G401.6 (cell line): ENCODE data around the gene PCK1.
"Not testable (repeated sequence)": the region's sequence is repeated elsewhere in the genome, so short reads cannot be mapped to it uniquely, and the experiment has no call there.

Source experiments
- FAIRE-seq: peaks from 2 replicates; lab custom pipeline; 2012; peaks lifted over from hg19 to GRCh38; lab: Jason Lieb, UNC

Gene PCK1

GRCh38 chr20:57560554-57561355 is at the start of gene PCK1:
Gene PCK1, plus strand, starts transcription at chr20:57561110. Its CDS starts 302 bp downstream, at chr20:57561412.
- no peak for FAIRE-seq

DNA sequence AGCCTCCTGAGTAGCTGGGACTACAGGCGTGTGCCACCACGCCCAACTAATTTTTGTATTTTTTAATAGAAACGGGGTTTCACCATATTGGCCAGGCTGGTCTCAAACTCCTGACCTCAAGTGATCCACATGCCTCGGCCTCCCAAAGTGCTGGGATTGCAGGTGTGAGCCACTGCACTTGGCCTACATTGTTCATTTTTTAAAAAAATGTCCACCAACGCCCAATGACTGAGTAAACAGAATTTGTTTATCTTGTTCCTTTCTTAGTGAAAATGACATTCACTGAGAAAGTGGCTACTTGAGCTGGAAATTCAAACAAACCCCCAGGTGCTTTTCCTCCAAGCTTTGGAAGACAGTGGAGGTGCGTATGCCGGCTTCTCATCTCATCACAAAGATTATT is 49.2 kb upstream of the PCK1 start:
- FAIRE-seq = not testable (repeated sequence)

DNA sequence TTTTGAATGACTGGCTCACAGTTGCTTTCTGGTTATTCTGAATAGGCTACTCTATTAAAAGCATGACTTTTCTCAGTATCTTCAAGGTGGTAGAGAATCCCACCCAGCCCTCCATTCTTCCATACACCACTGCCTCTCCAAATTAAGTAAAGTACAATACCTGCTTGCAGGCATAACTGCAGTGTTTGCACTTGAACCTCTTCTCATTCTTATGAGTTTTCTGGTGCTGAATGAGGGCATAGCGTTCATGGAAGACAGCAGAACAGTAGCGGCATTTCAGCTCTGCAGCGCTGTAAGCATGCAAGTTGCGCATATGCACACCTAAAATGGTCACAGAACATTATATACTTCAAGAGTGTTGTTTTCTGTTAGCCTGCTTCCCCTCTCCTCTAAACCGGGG is 48.5 kb upstream of the PCK1 start:
- FAIRE-seq = no peak

DNA sequence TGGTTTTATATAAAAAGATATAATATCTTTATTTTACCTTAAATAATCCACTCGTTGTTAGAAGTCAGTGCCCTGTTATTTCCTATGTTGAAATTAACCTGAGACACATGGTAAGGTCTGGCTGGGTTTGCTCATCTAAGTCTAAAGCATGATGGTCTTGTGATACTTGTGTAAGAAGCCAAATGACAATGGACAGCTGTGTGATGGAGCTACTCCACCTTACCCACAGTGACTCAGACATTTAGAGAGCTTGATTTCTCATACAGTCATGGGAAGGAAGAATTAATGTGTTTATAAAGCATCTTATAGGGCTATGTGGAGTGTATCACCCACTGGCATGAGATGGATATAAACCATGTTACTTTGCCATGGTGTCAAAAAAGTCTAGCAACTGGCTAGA is 47.7 kb upstream of the PCK1 start:
- FAIRE-seq = no peak

GRCh38 chr20:57514273-57514751 is 46.6 kb upstream of the PCK1 start:
- no peak for FAIRE-seq

DNA sequence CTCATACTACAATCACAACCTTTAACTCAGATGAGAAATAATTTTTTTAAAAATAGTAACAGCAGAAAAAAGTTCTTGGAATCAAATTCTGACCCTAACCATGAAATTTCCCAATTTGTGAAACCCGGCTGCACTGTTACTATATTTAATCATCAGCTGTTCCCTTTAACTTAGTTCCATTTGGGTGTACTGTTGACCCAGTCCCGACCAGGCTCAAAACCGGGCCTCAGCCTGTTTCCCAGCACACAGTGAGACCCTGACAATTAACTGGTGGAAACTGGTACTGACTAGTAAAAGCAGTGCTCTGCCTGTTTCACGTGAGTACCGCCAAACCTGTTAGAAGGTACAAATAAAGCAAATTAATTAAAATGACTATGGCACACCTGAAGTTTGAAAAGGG is 43.0 kb upstream of the PCK1 start:
- FAIRE-seq = no peak

GRCh38 chr20:57522380-57523140 is 38.4 kb upstream of the PCK1 start:
- FAIRE-seq = no peak

GRCh38 chr20:57523782-57524181 is 37.1 kb upstream of the PCK1 start:
- FAIRE-seq = no peak

- FAIRE-seq = no peak
Observed at GRCh38 chr20:57524511-57525176, 36.3 kb upstream of the PCK1 start, which contains the start of gene CTCFL. Gene CTCFL, minus strand, starts transcription at chr20:57525140. Its CDS starts 935 bp downstream, at chr20:57524205.

DNA sequence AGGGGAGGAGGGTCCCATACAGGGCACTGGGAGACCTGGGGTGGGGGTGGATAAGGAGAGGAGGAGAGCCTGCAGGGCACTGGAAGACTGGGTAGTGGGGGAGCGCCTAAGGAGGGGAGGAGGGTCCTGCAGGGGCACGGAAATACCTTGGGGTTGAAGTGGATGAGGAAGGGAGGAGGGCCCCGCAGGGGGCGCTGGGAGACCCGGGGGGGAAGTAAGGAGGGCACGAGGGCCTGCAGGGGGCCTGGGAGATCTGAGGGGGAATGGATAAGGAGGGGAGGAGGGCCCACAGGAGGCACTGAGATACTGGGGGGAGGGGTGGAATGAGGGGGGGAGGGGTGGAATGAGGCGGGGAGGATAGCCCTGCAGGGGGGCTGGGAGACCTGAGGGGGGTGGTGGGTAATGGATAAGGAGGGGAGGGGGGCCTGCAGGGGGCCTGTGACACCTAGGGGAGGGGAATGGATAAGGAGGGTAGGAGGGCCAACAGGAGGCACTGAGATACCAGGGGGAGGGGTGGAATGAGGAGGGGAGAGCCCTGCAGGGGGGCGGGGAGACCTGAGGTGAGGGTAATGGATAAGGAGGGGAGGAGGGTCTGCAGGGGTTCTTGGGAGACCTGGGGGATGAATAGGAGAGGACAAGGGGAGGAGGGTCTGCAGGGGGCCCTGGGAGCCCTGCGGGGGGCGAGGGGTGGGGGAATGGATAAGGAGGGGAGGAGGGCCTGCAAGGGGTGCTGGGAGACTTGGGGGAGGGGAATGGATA is 35.4 kb upstream of the PCK1 start:
- no peak for FAIRE-seq

GRCh38 chr20:57526087-57526884 is 34.6 kb upstream of the PCK1 start:
- no peak for FAIRE-seq

DNA sequence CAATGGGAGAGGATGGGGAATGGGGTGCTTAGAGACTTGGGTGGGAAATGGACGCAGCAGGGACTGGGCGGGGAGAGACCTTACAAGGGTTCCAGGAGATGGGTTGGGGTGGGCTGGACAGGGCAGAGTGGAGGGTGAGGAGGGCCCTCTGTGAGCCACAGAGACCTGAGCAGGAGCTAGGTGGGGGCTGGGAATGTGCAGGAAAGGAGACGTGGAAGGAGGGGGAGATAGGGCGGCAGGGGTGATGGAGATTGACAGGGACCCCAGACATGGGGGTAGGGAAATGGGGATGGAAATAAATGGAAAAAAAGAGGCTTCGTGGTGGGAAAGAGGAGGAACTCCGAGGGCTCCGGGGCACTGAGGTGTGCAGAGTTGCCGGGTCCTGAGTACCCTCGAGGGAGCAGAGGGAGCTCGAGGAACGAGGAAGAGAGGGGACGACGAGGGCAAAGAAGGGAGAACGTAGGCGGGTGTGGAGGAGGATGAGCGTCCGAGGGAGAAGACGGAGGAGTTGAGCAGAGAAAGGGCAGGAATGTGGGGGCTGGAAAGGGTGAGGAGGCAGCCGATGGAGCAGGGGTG is 33.9 kb upstream of the PCK1 start:
- no peak for FAIRE-seq

DNA sequence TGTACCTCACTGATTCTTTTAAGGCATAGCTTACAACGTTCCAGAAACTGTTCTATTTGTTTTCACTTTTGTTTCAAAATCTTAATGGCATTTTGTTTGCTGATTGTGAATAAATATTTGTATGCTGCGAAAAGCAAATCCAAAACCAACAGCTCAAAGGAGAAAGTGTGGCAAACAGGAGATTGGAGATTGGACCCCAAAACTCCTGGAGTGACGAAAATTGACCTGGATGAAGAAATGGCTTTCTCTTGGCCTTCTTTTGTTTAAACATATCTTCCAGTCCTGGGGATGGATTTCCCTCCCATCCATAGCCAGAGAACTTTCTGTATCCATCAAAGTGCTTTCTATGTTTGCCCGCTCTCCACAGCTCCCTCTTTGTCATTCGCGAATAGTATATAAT is 33.2 kb upstream of the PCK1 start:
- FAIRE-seq = no peak

DNA sequence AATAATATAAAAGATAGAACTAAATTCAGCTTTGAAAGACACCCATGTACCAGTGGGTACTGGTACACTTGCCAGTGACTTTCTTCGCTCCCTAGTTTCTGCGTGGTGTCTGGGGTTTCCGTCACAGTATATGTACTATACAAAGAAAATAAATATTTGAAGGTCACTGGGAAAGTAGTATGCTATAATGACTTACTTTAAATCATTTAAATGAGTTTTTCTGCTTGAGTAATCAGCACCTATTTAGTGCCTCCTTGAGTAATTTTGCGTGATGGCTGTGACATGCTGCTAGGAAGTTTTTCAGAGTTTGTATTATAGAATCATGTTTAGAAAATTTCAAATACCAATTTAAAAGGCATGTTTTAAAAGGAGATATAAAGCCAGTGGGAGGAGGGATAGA is 32.8 kb upstream of the PCK1 start:
- no peak for FAIRE-seq

DNA sequence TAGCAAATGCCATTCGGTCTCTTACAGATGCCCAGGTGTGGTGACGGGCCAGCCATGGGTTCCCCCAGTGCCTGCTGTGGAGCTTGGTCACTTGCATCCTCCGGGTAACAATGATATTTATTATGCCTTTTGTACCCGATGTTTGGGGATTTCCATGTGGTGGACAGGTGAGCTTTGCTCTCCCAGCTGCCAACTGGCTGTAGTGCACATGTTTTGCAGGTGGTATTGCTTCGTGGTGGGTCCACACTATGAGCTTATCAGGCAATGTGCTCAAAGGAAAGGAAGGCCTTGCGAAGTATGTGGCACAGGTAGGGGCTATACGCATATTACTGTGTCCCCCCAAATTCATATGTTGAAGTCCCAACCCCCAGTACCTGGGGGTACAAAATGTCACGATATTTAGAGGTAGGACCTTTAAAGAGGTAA is 31.7 kb upstream of the PCK1 start:
- no peak for FAIRE-seq

GRCh38 chr20:57529810-57530209 is 31.1 kb upstream of the PCK1 start:
- FAIRE-seq = no peak

- no peak for FAIRE-seq
Observed at GRCh38 chr20:57530327-57530981, 30.5 kb upstream of the PCK1 start.

GRCh38 chr20:57532104-57532503 is 28.8 kb upstream of the PCK1 start:
- FAIRE-seq = no peak

DNA sequence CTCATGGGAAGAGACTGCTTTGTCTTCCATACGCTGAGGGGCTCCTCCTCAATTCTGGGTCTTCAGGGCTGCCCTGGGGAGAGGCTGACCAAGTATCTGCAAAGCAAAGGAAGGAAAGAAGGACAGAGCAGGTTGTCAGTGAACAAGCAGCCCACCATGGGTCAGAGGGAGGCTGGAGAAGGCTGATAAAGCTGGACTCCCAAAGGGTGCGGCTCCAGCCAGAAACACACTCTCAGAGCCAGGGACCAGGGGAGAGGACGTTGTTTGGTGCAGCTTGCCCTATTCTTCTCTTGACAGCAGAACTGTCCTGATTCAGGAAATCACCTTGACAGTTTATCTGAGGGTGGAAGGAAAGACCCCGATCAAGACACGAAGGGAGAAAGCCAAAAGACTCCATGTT is 25.6 kb upstream of the PCK1 start:
- no peak for FAIRE-seq

GRCh38 chr20:57536120-57536708 is 24.7 kb upstream of the PCK1 start:
- FAIRE-seq = no peak
